OCI-M2 (cell line): ENCODE results near the gene NAA40.

ENCODE experiments used
- DNase-seq: peaks from one replicate; lab custom pipeline; 2025; ENCODE audit not compliant: unreplicated experiment; lab: John Stamatoyannopoulos, UW

NAA40 gene

DNA sequence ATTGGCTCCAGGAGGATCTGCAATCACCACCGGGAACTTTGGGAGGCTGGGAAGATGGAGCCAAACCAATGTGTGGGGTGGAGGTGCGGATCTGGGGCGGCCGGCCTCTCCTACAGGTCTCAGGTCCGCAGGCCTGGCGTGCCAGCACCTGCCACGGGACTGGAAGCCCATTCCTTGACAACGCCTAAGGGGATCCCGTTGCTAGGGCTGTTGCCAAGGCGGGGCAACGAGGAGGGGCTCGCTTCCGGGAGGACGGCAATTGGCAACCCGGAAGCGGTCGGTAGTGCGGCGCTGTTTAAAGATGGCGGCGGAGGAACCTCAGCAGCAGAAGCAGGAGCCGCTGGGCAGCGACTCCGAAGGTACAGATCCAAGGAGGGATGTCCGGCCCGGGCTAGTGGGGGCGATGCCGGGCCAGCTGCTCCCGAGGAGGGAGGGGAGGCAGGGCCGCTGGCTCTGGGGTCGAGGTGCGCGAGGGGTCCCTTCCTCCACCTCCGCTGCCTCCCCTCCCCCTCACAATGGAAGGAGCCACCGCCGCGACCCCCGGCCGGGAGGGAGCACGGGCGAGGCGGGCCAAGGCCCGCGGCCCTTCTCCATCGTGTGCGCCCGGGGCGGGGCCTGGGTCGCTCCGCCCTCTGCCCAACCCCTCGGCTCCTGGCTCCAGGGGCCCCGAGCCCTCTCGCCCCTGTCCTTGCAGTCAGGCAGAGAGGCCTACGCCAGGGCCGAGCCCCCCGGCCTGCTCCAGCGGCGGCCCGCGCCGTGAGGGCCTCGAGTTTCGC lies 47.5 kb downstream of the NAA40 start, which contains the start of gene OTUB1:
OTUB1 (plus strand) TSS at position 283 of the 776 bp plus-strand sequence; CDS start at position 302, 19 bp downstream.
- DNase-seq = peak; percentile 21

DNA sequence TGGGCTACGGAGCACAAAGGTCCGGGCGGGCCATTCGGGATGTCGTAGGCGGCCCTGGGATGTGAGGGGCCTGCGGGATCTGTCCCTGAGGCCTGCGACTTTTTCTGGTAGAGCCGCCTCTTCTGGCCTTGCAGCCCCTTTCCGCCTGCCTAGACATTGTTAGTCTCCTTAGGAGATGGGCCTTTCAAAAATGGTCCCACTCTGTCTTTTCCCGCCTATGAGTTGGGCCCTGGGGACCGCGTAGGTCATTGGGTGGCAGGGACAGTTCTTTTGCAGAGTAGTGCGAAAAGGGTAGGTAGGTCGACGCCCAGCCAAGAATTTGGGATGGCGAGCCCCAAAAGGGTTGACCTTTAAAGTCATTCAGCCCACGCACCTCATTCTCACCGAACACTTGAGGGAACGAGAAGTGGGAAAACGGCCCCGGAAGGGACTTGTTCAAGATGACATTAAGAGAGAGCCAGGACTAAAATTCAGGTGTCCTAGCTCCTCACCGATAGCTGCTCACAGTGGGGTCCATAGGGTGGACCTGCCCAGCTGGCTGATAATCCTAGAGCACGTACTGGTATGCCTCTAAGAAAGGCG lies 48.2 kb downstream of the NAA40 start:
- DNase-seq = no peak

DNA sequence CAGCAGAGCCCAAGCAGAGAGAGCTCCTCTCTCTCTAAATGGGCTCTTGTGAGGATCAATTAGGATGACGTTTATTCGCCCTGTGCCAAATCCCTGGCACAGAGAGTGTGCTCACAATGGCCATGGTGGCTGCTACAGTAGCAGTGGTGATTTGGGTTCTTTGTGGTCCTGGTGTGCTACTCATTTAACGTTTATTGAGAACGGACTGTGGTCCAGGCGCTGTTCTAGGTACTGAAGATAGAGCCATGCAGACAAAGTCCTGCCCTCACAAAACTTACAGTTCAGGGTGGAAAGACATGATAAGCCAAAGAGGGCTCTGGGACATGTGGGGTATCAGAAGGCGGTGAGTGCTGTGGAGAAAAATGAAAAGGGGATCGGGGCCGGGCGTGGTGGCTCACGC lies 52.8 kb downstream of the NAA40 start:
- no peak for DNase-seq

DNA sequence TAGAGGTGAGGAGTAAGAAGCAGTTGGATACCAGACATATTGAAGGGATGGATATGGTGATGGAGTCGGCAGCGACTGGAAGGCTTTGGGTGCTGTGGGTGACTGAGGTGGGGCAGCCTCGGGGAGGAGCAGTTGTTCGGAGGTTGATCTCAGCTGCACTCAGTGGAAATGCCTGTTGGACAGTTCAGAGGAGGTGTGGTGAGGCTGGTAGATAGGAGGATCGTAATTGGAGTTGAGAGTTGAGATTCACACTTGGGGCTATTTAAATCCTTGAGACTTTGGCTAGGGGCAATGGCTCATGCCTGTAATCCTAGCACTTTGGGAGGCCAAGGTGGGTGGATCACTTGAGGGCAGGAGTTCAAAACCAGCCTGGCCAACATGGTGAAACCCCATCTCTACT lies 54.3 kb downstream of the NAA40 start:
- no peak for DNase-seq

DNA sequence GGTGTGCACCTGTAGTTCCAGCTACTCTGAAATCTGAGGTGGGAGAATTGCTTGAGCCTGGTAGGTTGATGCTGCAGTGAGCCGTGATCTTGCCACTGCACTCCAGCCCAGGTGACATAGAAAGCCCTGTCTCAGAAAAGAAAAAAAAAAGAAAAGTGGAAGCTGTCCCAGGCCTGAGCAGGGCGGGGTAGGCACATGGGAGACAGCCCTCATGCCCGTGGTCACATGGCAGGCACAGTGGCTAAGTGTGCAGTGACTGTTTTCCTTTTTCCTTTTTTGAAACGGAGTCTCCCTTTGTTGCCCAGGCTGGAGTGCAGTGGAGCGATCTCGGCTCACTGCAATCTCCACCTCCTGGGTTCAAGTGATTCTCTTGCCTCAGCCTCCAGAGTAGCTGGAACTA lies 55.2 kb downstream of the NAA40 start:
- no peak for DNase-seq

DNA sequence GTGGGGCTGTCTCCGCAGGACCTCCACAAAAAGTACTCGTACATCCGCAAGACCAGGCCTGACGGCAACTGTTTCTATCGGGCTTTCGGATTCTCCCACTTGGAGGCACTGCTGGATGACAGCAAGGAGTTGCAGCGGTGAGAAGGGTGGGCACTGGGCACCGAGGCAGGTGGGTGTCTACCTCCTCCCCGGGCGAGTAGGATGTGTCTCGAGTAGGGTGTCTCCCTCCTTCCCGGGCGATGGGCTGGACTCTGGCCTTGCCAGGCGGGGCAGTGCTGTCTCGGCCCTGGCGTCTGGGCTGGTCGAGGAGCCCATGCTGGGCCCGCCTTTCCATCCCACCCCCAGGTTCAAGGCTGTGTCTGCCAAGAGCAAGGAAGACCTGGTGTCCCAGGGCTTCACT lies 57.7 kb downstream of the NAA40 start:
- no peak for DNase-seq

DNA sequence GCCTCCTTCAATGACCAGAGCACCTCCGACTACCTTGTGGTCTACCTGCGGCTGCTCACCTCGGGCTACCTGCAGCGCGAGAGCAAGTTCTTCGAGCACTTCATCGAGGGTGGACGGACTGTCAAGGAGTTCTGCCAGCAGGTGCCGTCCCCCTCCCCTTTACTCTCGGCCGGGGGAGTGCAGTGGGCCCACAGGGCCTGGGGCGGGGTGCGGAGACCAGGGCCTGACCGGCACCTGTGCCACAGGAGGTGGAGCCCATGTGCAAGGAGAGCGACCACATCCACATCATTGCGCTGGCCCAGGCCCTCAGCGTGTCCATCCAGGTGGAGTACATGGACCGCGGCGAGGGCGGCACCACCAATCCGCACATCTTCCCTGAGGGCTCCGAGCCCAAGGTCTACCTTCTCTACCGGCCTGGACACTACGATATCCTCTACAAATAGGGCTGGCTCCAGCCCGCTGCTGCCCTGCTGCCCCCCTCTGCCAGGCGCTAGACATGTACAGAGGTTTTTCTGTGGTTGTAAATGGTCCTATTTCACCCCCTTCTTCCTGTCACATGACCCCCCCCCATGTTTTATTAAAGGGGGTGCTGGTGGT lies 58.4 kb downstream of the NAA40 start:
- DNase-seq = no peak

DNA sequence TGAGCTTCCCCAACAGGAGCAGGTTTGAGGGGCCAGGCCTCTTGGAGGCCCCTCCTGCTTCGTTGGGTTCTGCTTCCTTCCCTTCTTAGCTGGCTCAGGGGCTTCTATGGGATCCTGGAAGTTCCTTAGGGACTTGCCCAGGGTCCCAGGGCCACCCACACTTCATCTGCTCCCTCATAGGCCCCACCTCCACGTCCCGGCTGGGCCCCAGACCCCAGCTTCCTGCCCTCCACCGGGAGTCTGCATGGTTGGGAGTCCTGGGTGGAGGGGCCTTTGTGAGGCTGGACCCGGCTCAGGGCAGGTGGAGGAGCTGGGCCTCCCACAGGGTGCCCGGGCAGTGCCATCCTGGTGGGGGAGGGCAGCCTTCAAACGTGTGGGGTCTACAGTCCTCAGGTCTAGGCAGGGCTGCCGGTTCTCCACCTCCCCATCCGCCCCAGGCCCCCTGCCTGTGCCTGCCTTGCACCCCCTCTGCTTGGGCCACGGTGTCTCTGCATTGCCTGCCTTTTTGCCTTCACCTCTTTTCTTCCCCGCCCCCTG lies 59.1 kb downstream of the NAA40 start:
- DNase-seq = no peak

DNA sequence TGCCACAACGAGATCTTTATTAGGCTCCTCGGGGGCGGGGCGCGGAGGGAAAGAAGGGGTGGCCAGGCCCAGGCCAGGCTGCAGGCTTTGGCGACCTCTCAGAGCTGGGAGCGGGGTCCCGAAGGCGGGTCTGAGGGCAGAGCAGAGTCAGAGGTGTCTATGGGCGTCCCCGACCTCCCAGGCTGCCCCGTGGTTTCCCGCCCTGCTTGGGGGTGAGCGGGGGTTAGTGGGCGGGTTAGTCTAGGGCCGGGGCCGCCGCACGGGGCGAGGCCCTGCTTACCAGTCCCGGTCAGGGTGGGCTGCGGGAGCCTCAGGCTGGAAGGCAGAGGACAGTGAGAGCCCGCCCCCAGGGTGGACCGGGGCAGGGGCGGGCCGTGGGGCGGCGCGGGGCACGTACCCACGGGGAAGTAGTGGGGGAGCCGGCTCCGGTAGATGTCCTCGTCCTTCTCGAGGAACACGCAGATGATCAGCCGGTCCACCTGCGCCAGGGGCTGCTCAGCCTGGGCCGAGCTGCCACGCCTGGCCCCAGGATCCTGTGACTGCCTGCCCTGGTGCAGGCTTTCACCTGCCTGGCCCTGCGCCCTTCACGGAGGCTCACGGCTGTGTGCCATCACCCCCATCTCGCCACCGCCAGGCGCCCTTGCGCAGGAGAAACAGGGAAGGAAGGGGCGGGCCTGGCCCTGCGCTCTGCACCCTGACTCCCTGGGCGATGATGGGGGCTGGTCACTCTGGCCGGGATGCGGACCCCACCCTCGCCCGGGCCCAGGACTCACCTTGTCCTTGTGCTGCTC lies 60.0 kb downstream of the NAA40 start:
- DNase-seq = no peak

DNA sequence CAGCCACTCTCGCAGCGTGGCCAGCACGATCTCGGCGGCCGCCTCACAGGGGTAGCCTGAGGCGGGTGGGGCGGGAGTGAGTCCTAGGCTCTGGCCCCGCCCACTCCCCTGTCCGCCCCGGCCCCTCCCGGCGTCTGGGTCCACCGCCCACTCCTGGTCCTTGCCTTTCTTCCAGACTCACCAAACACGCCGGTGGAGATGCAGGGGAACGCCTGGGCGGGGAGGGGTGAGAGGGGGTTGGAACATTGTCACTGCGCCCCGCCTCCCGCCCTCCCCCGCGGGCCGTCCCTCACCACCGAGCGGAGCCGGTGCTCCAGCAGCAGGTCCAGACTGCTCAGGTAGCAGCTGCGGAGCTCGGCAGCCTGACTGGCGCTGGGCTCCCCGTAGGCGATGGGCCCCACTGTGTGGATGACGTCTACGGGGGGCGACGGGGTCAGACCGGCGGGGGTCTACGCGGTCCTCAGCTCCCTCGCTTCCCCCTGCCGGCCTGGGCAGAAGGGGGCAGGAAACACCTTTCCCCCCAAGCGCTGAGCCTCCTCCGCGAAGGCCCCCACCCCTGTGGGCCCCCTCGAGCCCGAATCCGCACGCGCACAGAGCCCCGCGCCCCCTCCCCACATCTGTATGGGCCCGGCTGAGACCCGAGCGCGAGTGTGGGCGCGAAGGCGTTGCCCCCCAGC lies 60.7 kb downstream of the NAA40 start:
- no peak for DNase-seq

DNA sequence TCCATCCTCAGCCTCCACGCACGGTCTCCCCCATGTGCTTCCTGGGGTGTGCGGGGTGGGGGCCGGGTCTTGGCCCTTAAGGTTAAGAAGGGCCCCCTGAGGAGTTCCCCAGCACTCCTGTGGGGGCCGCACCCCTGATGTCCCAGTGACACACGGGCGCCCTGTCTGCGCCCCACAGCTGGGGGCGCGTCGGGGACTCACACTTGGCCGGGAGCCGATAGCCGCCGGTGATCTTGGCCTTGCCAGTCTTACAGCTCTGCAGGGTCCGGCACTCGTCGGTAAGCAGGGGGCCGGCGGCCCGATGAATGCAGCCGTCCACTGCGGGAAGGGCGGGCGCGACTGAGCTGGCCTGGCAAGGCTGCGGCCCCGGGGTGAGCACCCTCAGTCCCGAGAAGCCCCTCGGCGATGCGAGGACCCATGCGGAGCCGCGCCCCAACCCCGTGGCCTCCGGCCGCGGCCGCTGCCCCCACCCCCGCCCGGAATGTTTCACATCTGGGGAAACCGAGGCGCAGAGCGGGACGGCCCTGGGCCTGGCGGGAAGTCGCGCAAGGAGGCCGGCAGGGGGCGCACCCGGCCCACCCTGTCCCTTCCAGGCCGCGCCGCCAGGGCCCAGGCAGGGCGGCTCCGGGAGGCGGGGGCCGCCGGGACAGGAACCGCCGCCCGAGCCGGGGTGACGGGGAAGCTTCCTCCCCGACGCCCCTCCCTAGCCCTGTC lies 61.4 kb downstream of the NAA40 start:
- no peak for DNase-seq

DNA sequence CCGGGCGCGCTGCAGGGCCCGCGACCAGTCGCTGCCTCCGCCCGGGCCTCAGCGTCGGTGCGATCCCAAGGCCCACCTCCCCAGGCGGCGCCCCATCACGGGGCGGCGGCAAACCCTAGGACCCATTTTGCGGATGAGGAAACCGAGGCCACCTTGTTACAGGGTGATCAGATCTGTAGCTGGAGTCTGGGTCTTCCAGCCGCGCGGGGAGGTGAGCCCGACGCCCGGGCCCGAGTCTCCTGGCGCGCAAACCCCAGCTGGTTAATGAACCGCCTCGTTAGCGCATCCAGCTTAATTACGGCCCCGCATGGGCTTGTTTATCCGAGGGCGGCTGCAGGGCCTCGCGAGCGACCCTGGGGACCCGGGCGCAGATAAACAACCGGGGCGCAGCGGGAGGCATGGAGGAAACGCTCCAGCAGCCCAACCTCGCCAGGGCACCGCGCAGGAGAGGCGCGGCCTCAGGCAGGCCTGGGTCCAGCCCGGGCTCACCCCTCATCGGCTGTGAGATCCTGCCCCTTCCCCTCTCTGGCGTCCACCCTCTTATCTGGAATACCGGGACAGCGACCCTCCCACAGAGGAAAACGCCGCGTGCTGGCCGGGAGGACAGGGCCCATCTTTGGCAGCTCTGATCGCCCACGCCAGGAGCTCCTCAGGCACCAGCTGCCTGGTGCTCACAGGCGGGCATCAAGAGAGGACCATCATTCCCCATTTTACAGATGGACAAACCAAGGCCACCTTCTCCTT lies 62.1 kb downstream of the NAA40 start:
- no peak for DNase-seq

DNA sequence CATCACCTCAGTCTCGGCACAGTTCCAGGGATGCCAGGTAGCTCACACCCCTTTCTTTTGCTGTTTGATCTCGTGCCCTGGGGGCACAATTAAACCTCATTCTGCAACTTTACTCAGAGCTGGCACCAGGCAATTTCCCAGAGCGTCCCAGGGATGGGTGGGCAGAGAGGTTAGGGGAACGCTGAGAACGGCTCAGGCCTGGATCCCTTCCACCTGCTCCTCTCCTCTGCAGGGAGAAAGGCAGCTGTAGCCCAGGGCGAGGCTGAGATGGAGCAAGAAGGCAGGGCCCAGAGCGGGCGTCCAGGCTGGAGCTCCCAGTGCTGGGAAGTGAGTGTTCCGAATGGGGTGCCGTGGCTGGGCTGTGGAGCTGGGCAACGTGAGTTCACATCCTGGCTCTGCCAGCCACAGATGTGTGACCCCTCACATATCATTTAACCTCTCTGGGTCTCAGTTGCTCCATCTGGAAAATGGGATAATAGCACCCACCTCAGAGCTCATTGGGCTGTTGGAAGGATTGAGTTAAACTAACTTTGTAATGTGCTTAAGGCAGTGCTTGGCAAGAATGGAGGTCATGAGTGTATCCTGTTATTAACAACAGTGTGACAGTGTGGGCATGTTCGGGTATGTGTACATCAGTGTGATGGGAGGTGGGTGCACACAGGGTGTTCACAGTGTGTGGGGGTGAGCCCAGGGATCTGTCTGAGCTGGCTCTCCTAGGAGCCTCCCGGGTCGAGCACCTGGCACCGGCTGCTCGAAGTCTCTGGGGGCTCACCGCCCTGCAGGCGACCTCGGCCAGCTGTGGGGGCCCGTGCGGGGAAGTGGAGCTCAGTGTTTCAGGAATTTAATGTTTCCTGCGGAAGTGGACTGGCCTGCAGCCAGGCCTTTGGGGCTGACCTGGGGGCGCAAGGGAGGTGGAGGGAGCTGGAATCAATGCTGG lies 63.0 kb downstream of the NAA40 start:
- no peak for DNase-seq

DNA sequence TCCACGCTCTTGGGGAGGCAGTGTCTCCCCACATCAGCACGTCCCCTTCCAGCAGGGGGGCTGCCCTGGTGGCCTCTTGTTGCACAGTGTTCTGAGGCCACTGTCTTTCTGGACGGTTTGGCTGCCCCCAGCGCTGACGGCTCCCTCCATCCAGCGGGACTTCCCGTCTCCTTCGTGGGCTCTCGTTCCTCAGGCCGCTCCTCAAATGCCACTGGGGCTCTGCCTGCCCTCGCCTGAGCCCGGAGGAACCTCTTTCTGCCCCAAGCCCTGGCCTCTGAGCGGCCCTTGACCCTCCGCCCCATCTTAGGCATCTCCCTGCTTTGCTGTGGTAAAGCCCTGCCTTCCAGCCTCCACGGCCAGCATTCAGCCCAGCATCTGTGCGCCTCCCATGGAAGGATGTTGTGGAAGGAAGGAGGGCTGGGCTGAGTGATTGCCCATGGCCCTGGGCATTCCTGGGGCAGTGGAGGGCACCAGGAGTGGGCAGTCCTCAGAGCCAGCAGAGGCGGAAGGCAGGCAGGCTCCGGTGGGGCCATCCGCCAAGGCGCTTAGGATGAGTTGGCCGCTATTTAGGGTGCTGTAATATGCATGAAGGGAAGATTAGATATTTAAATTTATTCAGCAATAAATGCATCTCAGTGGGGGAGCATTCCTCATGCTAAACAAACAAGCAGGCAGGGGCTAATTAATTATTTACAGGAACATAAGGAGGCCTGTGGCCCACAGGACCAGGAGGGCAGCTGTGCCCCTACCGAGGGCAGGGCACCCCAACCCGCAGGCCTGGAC lies 65.2 kb downstream of the NAA40 start:
- DNase-seq = no peak

DNA sequence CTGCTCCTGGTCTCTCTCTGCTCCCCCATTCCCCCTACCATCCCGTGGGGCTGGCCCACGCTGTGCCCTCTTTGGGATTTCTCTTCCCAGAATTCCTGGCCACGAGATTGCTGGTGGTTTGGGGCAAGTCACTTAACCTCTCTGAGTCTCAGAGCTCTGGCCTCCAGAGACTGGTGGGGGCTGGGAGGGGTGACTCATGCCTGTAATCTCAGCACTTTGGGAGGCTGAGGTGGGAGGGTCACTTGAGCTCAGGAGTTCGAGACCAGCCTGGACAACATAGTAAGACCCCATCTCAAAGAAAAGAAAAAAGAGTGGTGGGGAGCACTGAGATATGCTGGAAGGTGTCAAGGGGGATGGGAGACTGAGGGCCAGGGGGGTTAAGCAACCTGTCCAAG lies 65.8 kb downstream of the NAA40 start:
- no peak for DNase-seq

DNA sequence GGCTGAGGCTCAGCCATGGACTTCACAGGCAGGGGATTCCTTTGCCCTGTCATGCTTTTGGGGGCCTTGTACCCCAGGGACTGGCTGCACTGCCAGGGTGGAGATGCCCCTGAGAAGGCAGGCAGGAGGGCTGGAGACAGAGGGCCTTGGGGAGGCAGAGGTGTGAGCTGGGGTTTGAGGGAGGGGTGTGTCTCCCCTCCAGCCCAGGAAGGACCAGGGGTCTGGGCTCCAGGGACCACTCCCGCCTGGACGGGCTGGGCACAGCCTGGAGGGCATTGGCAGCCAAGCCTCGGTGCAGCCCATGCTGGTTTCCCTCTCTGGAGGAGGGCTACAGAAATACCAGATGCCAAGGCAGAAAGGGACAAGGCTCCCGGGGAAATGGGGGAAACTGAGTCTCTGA lies 66.9 kb downstream of the NAA40 start:
- no peak for DNase-seq

DNA sequence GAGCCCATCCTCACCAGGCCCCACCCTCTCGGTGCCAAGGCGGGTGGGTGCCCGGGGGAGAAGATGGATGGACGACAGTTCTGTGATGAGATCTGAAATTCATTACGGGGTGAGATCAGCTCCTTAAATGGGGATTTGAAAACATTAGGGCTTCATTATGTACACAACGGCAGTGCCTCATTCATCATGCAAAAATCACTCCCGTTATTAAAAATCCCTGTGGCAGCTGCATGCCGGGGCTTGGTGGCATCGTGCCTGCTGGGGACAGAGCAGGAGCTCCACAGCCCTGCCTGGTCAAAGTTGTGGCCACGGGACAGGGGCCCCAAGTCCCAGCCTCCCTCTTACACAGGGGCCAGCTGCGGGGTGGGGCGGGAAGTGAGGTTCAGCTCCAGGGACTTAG lies 67.6 kb downstream of the NAA40 start:
- no peak for DNase-seq
